H9 (cell line): Measurements from ENCODE around the gene IQSEC2. TPM values are rescaled to one million over a fixed set of nuclear protein-coding genes. Genes with fewer than 3 reads are reported as not detected.

Experiments
- DNase-seq: peaks from one replicate; pipeline ENCODE4 v3.0.0-alpha.2; 2017
- H2AFZ ChIP-seq: one replicate; pipeline ENCODE4 v1.6.1; 2013; ENCODE audit warnings: mild to moderate bottlenecking, low read length, control low read depth, moderate library complexity
- H2AK5ac ChIP-seq: 2 replicates; pipeline ENCODE4 v1.6.1; 2013; ENCODE audit warnings: low read length, control low read depth, mixed read lengths; ENCODE audit not compliant: insufficient read length
- H2BK120ac ChIP-seq: one replicate; pipeline ENCODE4 v1.6.1; 2013; ENCODE audit warnings: low read depth, mild to moderate bottlenecking, low read length, control low read depth, inconsistent platforms; ENCODE audit not compliant: poor library complexity, severe bottlenecking
- H2BK12ac ChIP-seq: 2 replicates; pipeline ENCODE4 v1.6.1; 2013; ENCODE audit warnings: low read length, control low read depth, mixed read lengths, low read depth; ENCODE audit not compliant: insufficient read length
- H2BK15ac ChIP-seq: 2 replicates; pipeline ENCODE4 v1.6.1; 2013; ENCODE audit warnings: low read depth, low read length, control low read depth
- H2BK20ac ChIP-seq: one replicate; pipeline ENCODE4 v1.6.1; 2013; ENCODE audit warnings: low read depth, mild to moderate bottlenecking, low read length, control low read depth, inconsistent platforms; ENCODE audit not compliant: poor library complexity, severe bottlenecking
- H2BK5ac ChIP-seq: 2 replicates; pipeline ENCODE4 v1.6.1; 2013; ENCODE audit warnings: low read length, control low read depth, mixed read lengths; ENCODE audit not compliant: insufficient read length
- H3K14ac ChIP-seq: 2 replicates; pipeline ENCODE4 v1.6.1; 2013; ENCODE audit warnings: low read length, control low read depth; ENCODE audit not compliant: insufficient read depth
- H3K18ac ChIP-seq: 2 replicates; pipeline ENCODE4 v1.6.1; 2013; ENCODE audit warnings: low read depth, mild to moderate bottlenecking, mixed read lengths, low read length, control low read depth; ENCODE audit not compliant: insufficient read length
- H3K23ac ChIP-seq: 2 replicates; pipeline ENCODE4 v1.6.1; 2013; ENCODE audit warnings: low read length, control low read depth, mixed read lengths, low read depth; ENCODE audit not compliant: insufficient read length
- H3K23me2 ChIP-seq: 2 replicates; pipeline ENCODE4 v1.6.1; 2013; ENCODE audit warnings: low read depth, mild to moderate bottlenecking, mixed read lengths, low read length, control low read depth; ENCODE audit not compliant: insufficient read length, poor library complexity, severe bottlenecking
- H3K27ac ChIP-seq: 2 replicates; pipeline ENCODE4 v1.5.1; 2013; ENCODE audit warnings: low read length, control low read depth, mixed read lengths, low read depth; ENCODE audit not compliant: insufficient read length
- H3K27me3 ChIP-seq: 2 replicates; pipeline ENCODE4 v1.6.1; 2013; ENCODE audit warnings: low read length, control low read depth, inconsistent platforms; ENCODE audit not compliant: insufficient read depth
- H3K4ac ChIP-seq: 2 replicates; pipeline ENCODE4 v1.6.1; 2013; ENCODE audit warnings: low read depth, mild to moderate bottlenecking, control low read depth, inconsistent platforms, low read length, moderate library complexity
- H3K4me1 ChIP-seq: 2 replicates; pipeline ENCODE4 v1.6.1; 2013; ENCODE audit warnings: low read length, control low read depth, inconsistent platforms; ENCODE audit not compliant: insufficient read depth
- H3K4me2 ChIP-seq: 2 replicates; pipeline ENCODE4 v1.6.1; 2013; ENCODE audit warnings: low read length, control low read depth, mixed read lengths; ENCODE audit not compliant: insufficient read length, insufficient read depth
- H3K56ac ChIP-seq: 2 replicates; pipeline ENCODE4 v1.6.1; 2013; ENCODE audit warnings: low read depth, mild to moderate bottlenecking, mixed read lengths, low read length, control low read depth; ENCODE audit not compliant: insufficient read length
- H3K79me1 ChIP-seq: 2 replicates; pipeline ENCODE4 v1.6.1; 2013; ENCODE audit warnings: low read depth, mild to moderate bottlenecking, moderate library complexity, low read length, control low read depth, inconsistent platforms; ENCODE audit not compliant: insufficient read depth, poor library complexity, severe bottlenecking
- H3K79me2 ChIP-seq: 2 replicates; pipeline ENCODE4 v1.6.1; 2013; ENCODE audit warnings: low read length, control low read depth, inconsistent platforms; ENCODE audit not compliant: insufficient read depth
- H3K9ac ChIP-seq: 2 replicates; pipeline ENCODE4 v1.6.1; 2013; ENCODE audit warnings: low read length, control low read depth, mixed read lengths; ENCODE audit not compliant: insufficient read length; ENCODE audit errors: extremely low read depth
- H3K9me3 ChIP-seq: one replicate; pipeline ENCODE4 v1.6.1; 2013; ENCODE audit warnings: low read depth, low read length, inconsistent platforms; ENCODE audit not compliant: control insufficient read depth
- H3T11ph ChIP-seq: one replicate; pipeline ENCODE4 v1.6.1; 2013; ENCODE audit warnings: mild to moderate bottlenecking, low read length, control low read depth, inconsistent platforms
- H4K20me1 ChIP-seq: one replicate; pipeline ENCODE4 v1.6.1; 2013; ENCODE audit not compliant: control insufficient read depth, insufficient read length, insufficient read depth
- H4K5ac ChIP-seq: 2 replicates; pipeline ENCODE4 v1.6.1; 2013; ENCODE audit warnings: low read depth, mild to moderate bottlenecking, mixed read lengths, low read length, control low read depth; ENCODE audit not compliant: insufficient read length
- H4K8ac ChIP-seq: replicated peaks from 2 replicates; pipeline ENCODE4 v1.6.1; 2013; ENCODE audit warnings: low read length, control low read depth, mixed read lengths, low read depth; ENCODE audit not compliant: insufficient read length
- H4K91ac ChIP-seq: 2 replicates; pipeline ENCODE4 v1.6.1; 2013; ENCODE audit warnings: low read depth, mild to moderate bottlenecking, moderate library complexity, mixed read lengths, low read length, control low read depth; ENCODE audit not compliant: insufficient read length
- H3K27ac Mint-ChIP-seq, 3 experiments: 2 replicates in 2 of 3; 3 replicates in 1 of 3; pipeline ENCODE4 v1.8.0; 2020 to 2021; ENCODE audit warnings: mixed read lengths in 3 of 3, mild to moderate bottlenecking in 1 of 3, moderate library complexity in 1 of 3
- H3K27me3 Mint-ChIP-seq: 2 replicates; pipeline ENCODE4 v1.8.0; 2021; ENCODE audit warnings: low read depth, mild to moderate bottlenecking, moderate library complexity, mixed read lengths
- H3K36me3 Mint-ChIP-seq, 3 experiments: 2 replicates in 2 of 3; 3 replicates in 1 of 3; pipeline ENCODE4 v1.8.0; 2020 to 2021; ENCODE audit warnings: low read depth in 3 of 3, mixed read lengths in 3 of 3; ENCODE audit not compliant: insufficient read depth in 1 of 3
- H3K4me1 Mint-ChIP-seq, 2 experiments: 2 replicates each; pipeline ENCODE4 v1.8.0; 2020; ENCODE audit warnings: mixed read lengths in 2 of 2
- H3K4me3 Mint-ChIP-seq, 2 experiments: 2 replicates in 1 of 2; 3 replicates in 1 of 2; pipeline ENCODE4 v1.8.0; 2020 to 2021; ENCODE audit warnings: mild to moderate bottlenecking in 2 of 2, mixed read lengths in 2 of 2, moderate library complexity in 1 of 2
- H3K9me3 Mint-ChIP-seq, 2 experiments: 2 replicates in 1 of 2; 3 replicates in 1 of 2; pipeline ENCODE4 v1.8.0; 2020; ENCODE audit warnings: mild to moderate bottlenecking in 2 of 2, mixed read lengths in 2 of 2, moderate library complexity in 1 of 2
- CTCF ChIP-seq: fragments of 200-600 bp; sonication (generic); conservative IDR thresholded peaks from 3 replicates; pipeline ENCODE4 v1.8.0; 2021; ENCODE audit warnings: antibody characterized with exemption, mild to moderate bottlenecking
- WGBS: extraction: QIAGEN DNeasy Blood & Tissue Kit; methylation state at CpG from one replicate; pipeline ENCODE4 v1.1.7; 2013; ENCODE audit warnings: missing lambda C conversion rate, low lambda C conversion rate, mixed read lengths; ENCODE audit not compliant: insufficient read length; ENCODE audit errors: extremely low coverage; 5-methylcytosine and 5-hydroxymethylcytosine counted together
- total RNA-seq: library from RNA; stranded (reverse); gene quantifications from 2 replicates; pipeline ENCODE4 v1.2.1, GENCODE V29; 2021

Gene IQSEC2
- total RNA-seq, 1 experiment from 2014 or later: 7.0 TPM

GRCh38 chrX:53319614-53320542 lies 38.5 kb upstream of the IQSEC2 start:
- Histone ChIP-seq H4K91ac (no peak overlapping the region), H3K23me2 (peaks cover 8% of the 10 kb centered on the region), H3K14ac (no peak overlapping the region), H4K8ac (no peak overlapping the region), H3K56ac (no peak overlapping the region), H2BK15ac (no peak overlapping the region), H3K4ac (no peak overlapping the region), H3K18ac (no peak overlapping the region), H3T11ph (no peak overlapping the region), H3K9ac (no peak overlapping the region), H3K4me1 (peaks cover 3% of the 10 kb centered on the region; the same call in 1 of the 2 replicates), H2AFZ (no peak overlapping the region), H3K79me2 (peaks cover 19% of the 10 kb centered on the region; the same call in 1 of the 2 replicates), H3K27me3 (no peaks in the 10 kb centered on the region), H2BK20ac (no peak overlapping the region), H3K23ac (no peak overlapping the region), H3K27ac (no peak overlapping the region), H4K5ac (no peak overlapping the region), H2BK5ac (no peak overlapping the region), H2BK120ac (no peak overlapping the region), H3K79me1 (no peaks in the 10 kb centered on the region), H4K20me1 (no peaks in the 10 kb centered on the region), H3K4me2 (peak overlapping the region; percentile 75), H2AK5ac (no peak overlapping the region), H2BK12ac (no peak overlapping the region), H3K9me3 (peaks cover 32% of the 10 kb centered on the region)
- no peak for DNase-seq
- WGBS: no CpG with 5 or more reads among the region's 32 CpGs
- Mint-ChIP-seq H3K27me3 (peaks cover 53% of the 10 kb centered on the region), H3K4me1 (peaks cover 36 to 42% of the 10 kb centered on the region in 2 experiments), H3K9me3 (peaks cover 78 to 80% of the 10 kb centered on the region in 2 experiments), H3K36me3 (peaks cover 2 to 13% (median 5%) of the 10 kb centered on the region in 3 experiments; a peak in 4 of 7 replicates), H3K4me3 (peak overlapping the region; percentile 73 to 98), H3K27ac (peak overlapping the region in 1 of 3 experiments; percentile 72; a peak in 2 of 7 replicates)
- no peak for TF ChIP-seq CTCF
